HG03378 (cell line): Measurements from ENCODE around the gene MYO15B.

ENCODE experiments used
- ATAC-seq: cut with Tn5 transposase; IDR thresholded peaks from one replicate; pipeline ENCODE4 v1.9.1; 2021; ENCODE audit warnings: mild to moderate bottlenecking, moderate library complexity; ENCODE audit not compliant: unreplicated experiment

MYO15B gene

GRCh38 chr17:75654176-75654575, 66.6 kb downstream of the MYO15B start:
- ATAC-seq, result no peak

GRCh38 chr17:75658237-75658636, 70.6 kb downstream of the MYO15B start:
- no peak for ATAC-seq

GRCh38 chr17:75661531-75661930, 73.9 kb downstream of the MYO15B start:
- ATAC-seq, result no peak

- ATAC-seq, result no peak
These were observed 74.9 kb downstream of the MYO15B start for GRCh38 chr17:75662511-75662910.

GRCh38 chr17:75664099-75664549, 76.5 kb downstream of the MYO15B start:
- peak; percentile 53 for ATAC-seq

- no peak for ATAC-seq
These were observed 78.4 kb downstream of the MYO15B start for GRCh38 chr17:75665981-75666380.

GRCh38 chr17:75666959-75667790, 79.6 kb downstream of the MYO15B start, which contains the start of the genes RECQL5 and SAP30BP:
TSS of gene RECQL5 (minus strand) at chr17:75667154. CDS start at chr17:75666557, 597 bp downstream.
TSS of gene SAP30BP (plus strand) at chr17:75667338. CDS start at chr17:75667373, 35 bp downstream.
- peak; percentile 63 for ATAC-seq

GRCh38 chr17:75667825-75668224, 80.2 kb downstream of the MYO15B start:
- no peak for ATAC-seq

GRCh38 chr17:75668489-75668888, 80.9 kb downstream of the MYO15B start:
- no peak for ATAC-seq

GRCh38 chr17:75670868-75671267, 83.3 kb downstream of the MYO15B start:
- ATAC-seq, result no peak

- ATAC-seq, result no peak
These were observed 84.4 kb downstream of the MYO15B start for GRCh38 chr17:75672011-75672410.

- no peak for ATAC-seq
These were observed 85.9 kb downstream of the MYO15B start for GRCh38 chr17:75673487-75673886.
